Endothelial cell of umbilical vein (primary cell): ENCODE measurements around the gene DEPDC5. TPM values are rescaled to one million over a fixed set of nuclear protein-coding genes. Genes with fewer than 3 reads are reported as not detected.

Source experiments
- BruUV-seq: library from RNA; stranded (reverse); fragments of 400-500 nt; replicated peaks from 2 replicates; lab custom pipeline; 2021; lab: Mats Ljungman, UMichigan
- CTCF ChIA-PET: fragments of 300-600, 350-600 bp; sonication (Branson Sonifier 250); formaldehyde crosslinking; loops from one replicate; lab custom pipeline; 2021; ENCODE audit warnings: antibody characterized with exemption, inconsistent platforms; lab: Charles Lee
- POLR2A ChIA-PET: fragments of 300-600, 350-600 bp; sonication (Branson Sonifier 250); formaldehyde crosslinking; loops from one replicate; lab custom pipeline; 2021; ENCODE audit warnings: antibody characterized with exemption, inconsistent platforms; lab: Charles Lee
- DNase-seq: peaks from one replicate; pipeline ENCODE4 v3.0.0-alpha.2; 2011; ENCODE audit warnings: low read depth, low spot score
- FAIRE-seq: peaks from 2 replicates; lab custom pipeline; 2011; peaks lifted over from hg19 to GRCh38; lab: Jason Lieb, UNC
- H2AFZ ChIP-seq: 2 replicates; pipeline ENCODE4 v1.6.0; 2012; ENCODE audit warnings: low read depth, low read length, control low read depth, inconsistent platforms
- H3K27ac ChIP-seq: 2 replicates; pipeline ENCODE4 v1.5.1; 2011; ENCODE audit warnings: low read depth, mild to moderate bottlenecking, control low read depth, low read length, moderate library complexity; ENCODE audit not compliant: insufficient read depth
- H3K27me3 ChIP-seq, 2 experiments: 2 replicates each; pipeline versions ENCODE4 v1.6.0 to v1.6.1; 2011; ENCODE audit warnings: low read length in 2 of 2, mixed read lengths in 1 of 2; ENCODE audit not compliant: control insufficient read depth in 2 of 2, insufficient read depth in 2 of 2
- H3K36me3 ChIP-seq, 2 experiments: 2 replicates in 1 of 2; 3 replicates in 1 of 2; pipeline ENCODE4 v1.5.1; 2011; ENCODE audit warnings: low read length in 2 of 2, mild to moderate bottlenecking in 1 of 2, moderate library complexity in 1 of 2; ENCODE audit not compliant: control insufficient read depth in 2 of 2, insufficient read depth in 2 of 2; ENCODE audit errors: extremely low read depth in 1 of 2
- H3K4me1 ChIP-seq: 3 replicates; pipeline ENCODE4 v1.5.1; 2011; ENCODE audit warnings: mild to moderate bottlenecking, low read length; ENCODE audit not compliant: control insufficient read depth, insufficient read depth; ENCODE audit errors: extremely low read depth
- H3K4me2 ChIP-seq: 2 replicates; pipeline ENCODE4 v1.6.1; 2011; ENCODE audit warnings: low read length, control low read depth, mixed read lengths; ENCODE audit not compliant: insufficient read depth
- H3K4me3 ChIP-seq, 3 experiments: fragments of 200-600 bp in 1 of 3; sonication (generic), shearing (Covaris generic) in 1 of 3; replicated peaks in 1 of 3; 2 replicates each; pipeline ENCODE4 v1.5.1; 2011 to 2016; ENCODE audit warnings: control low read depth in 3 of 3, low read length in 3 of 3, mild to moderate bottlenecking in 2 of 3, inconsistent platforms in 1 of 3, low read depth in 1 of 3, moderate library complexity in 1 of 3; ENCODE audit not compliant: insufficient read depth in 1 of 3
- H3K79me2 ChIP-seq: 2 replicates; pipeline ENCODE4 v1.6.0; 2012; ENCODE audit warnings: low read length, inconsistent platforms; ENCODE audit not compliant: control insufficient read depth, insufficient read depth
- H3K9ac ChIP-seq: replicated peaks from 2 replicates; pipeline ENCODE3; 2011; ENCODE audit warnings: low read length, control low read depth; ENCODE audit not compliant: insufficient read depth; ENCODE audit errors: extremely low read depth
- H3K9me1 ChIP-seq: replicated peaks from 3 replicates; pipeline ENCODE4 v1.6.0; 2011; ENCODE audit warnings: mild to moderate bottlenecking, low read length; ENCODE audit not compliant: control insufficient read depth, insufficient read depth; ENCODE audit errors: extremely low read depth
- H3K9me3 ChIP-seq: replicated peaks from 2 replicates; pipeline ENCODE4 v1.5.1; 2012; ENCODE audit warnings: low read length, inconsistent platforms; ENCODE audit not compliant: control insufficient read depth, insufficient read depth
- H4K20me1 ChIP-seq: replicated peaks from 2 replicates; pipeline ENCODE3; 2011; ENCODE audit warnings: mild to moderate bottlenecking, low read length; ENCODE audit not compliant: control insufficient read depth, insufficient read depth; ENCODE audit errors: extremely low read depth
- CTCF ChIP-seq, 2 donors: IDR thresholded peaks; 1 replicate in 1 of 2; 2 replicates in 1 of 2; pipeline ENCODE4 v1.5.1; 2011; ENCODE audit warnings: low read length in 2 of 2, mild to moderate bottlenecking in 2 of 2, moderate library complexity in 2 of 2, control low read depth in 1 of 2, inconsistent platforms in 1 of 2, low read depth in 1 of 2; ENCODE audit not compliant: insufficient read depth in 1 of 2; ENCODE audit errors: extremely low read depth in 1 of 2
- EZH2 ChIP-seq: IDR thresholded peaks from 2 replicates; pipeline ENCODE4 v1.6.1; 2012; ENCODE audit warnings: borderline replicate concordance, low read depth, mild to moderate bottlenecking, moderate library complexity, low read length, inconsistent platforms; ENCODE audit not compliant: severe bottlenecking
- FOS ChIP-seq: IDR thresholded peaks from 2 replicates; pipeline ENCODE4 v1.6.1; 2011; ENCODE audit warnings: mild to moderate bottlenecking, low read length, moderate library complexity, borderline replicate concordance; ENCODE audit not compliant: insufficient read depth
- GATA2 ChIP-seq: IDR thresholded peaks from 2 replicates; pipeline ENCODE4 v1.7.0; 2011; ENCODE audit warnings: low read depth, mild to moderate bottlenecking, moderate library complexity, mixed read lengths, low read length; ENCODE audit not compliant: insufficient read length, insufficient read depth
- JUN ChIP-seq: IDR thresholded peaks from 2 replicates; pipeline ENCODE4 v1.6.1; 2011; ENCODE audit warnings: borderline replicate concordance, low read depth; ENCODE audit not compliant: insufficient read length, insufficient read depth
- MYC ChIP-seq: IDR thresholded peaks from one replicate; pipeline ENCODE4 v1.6.1; 2011; ENCODE audit warnings: mild to moderate bottlenecking, low read depth, low read length
- POLR2A ChIP-seq: IDR thresholded peaks from 2 replicates; pipeline ENCODE4 v1.6.1; 2012; ENCODE audit warnings: low read depth, mild to moderate bottlenecking, control low read depth, low read length
- POLR2AphosphoS5 ChIP-seq: IDR thresholded peaks from 2 replicates; pipeline ENCODE4 v1.6.1; 2012; ENCODE audit warnings: low read depth, mild to moderate bottlenecking, control low read depth, low read length, moderate library complexity; ENCODE audit not compliant: insufficient read depth
- dilution Hi-C: fragments of 300-500 bp; cut with MboI; formaldehyde crosslinking; loops from one replicate; pipeline ENCODE4 v1.15.0; 2019; ENCODE audit warnings: low sequenced_read_pairs; ENCODE audit not compliant: extremely low pct_ligation_motif_present
- intact Hi-C: fragments of 100-400 bp; cut with micrococcal nuclease; formaldehyde crosslinking; loops from one replicate; pipeline ENCODE4 v1.10.0; 2022
- polyA plus RNA-seq, 4 experiments: library from polyadenylated mRNA; depleted of rRNA in 3 of 4; stranded (reverse) in 3 of 4; unstranded in 1 of 4; fragments of >200 nt; gene quantifications; 2 replicates each; pipeline versions ENCODE4 v1.2.1 to v1.2.3, GENCODE V29; 2011 to 2012; ENCODE audit warnings: missing spikeins in 1 of 4
- total RNA-seq: library from RNA; stranded (reverse); gene quantifications from 2 replicates; pipeline ENCODE4 v1.2.3, GENCODE V29; 2021
- TF ChIP-seq, protein P1 (sequence below): IDR thresholded peaks from 2 replicates; pipeline ENCODE4 v1.6.1; 2011; ENCODE audit not compliant: insufficient read depth, insufficient read length

The DEPDC5 gene
- total and polyA plus RNA-seq, 2 donors (not counting 3 experiments of a cell fraction or from before 2014, with no cell fraction given) = 13.1 to 36.6 TPM

DNA sequence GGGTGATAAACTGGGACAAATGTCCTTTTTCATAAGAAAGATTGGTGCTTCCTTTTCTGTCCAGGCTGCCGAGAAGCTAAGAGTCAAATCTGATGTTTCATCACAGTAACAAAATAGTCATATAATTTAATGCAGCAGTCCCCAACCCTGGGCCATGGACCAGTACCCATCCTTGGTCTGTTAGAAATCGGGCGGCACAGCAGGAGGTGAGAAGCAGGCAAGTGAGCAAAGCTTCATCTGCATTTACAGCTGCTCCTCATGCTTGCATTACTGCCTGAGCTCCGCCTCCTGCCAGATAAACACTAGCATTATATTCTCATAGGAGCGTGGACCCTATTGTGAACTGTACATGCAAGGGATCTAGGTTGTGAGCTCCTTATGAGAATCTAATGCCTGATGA is 30.1 kb upstream of the DEPDC5 start:
- Histone ChIP-seq H3K4me1 (no peaks in the 10 kb centered on the region), H3K36me3 (peaks cover 7 to 8% of the 10 kb centered on the region in 2 experiments), H3K9me1 (no peaks in the 10 kb centered on the region), H3K9ac (no peak overlapping the region), H2AFZ (no peak overlapping the region), H3K79me2 (peaks cover 9% of the 10 kb centered on the region), H3K27ac (no peak overlapping the region), H3K4me3 (no peak overlapping the region), H3K9me3 (no peaks in the 10 kb centered on the region), H3K4me2 (no peak overlapping the region), H3K27me3 (no peaks in the 10 kb centered on the region), H4K20me1 (no peaks in the 10 kb centered on the region)
- no peak for FAIRE-seq
- POLR2A ChIA-PET = no interaction called here
- TF ChIP-seq EZH2 (no peak), FOS (no peak), CTCF (IDR thresholded peaks at IDR 0.05; ENCODE audit: extremely low read depth in 1 of 2, insufficient read depth in 1 of 2, low read depth in 1 of 2, low read length in 2 of 2) (no peak), MYC (no peak), POLR2A (no peak), POLR2AphosphoS5 (no peak), JUN (no peak), GATA2 (no peak)
- TF ChIP-seq, protein P1, sequence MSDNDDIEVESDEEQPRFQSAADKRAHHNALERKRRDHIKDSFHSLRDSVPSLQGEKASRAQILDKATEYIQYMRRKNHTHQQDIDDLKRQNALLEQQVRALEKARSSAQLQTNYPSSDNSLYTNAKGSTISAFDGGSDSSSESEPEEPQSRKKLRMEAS = no peak
- no peak for DNase-seq
- CTCF ChIA-PET = no interaction called here
- dilution Hi-C loops (no loop called here), intact Hi-C loops (no loop called here)
- no TSS peak for BruUV-seq
